ENCODE data around the gene CTNNA3.
"Not testable (repeated sequence)": the region's sequence is repeated elsewhere in the genome, so short reads cannot be mapped to it uniquely, and the experiment has no call there.

Gene CTNNA3

GRCh38 chr10:67705921-67706320 lies 9.9 kb upstream of the CTNNA3 start:
- no peak for TF ChIP-seq CTCF (IDR thresholded peaks at IDR 0.05; ENCODE audit: borderline replicate concordance, control extremely low read depth, extremely low read depth, insufficient read depth, missing control alignments)
- DNase-seq (ENCODE audit: low spot score), result no peak
- in situ Hi-C loops (cut with MboI; ENCODE audit: low sequenced_read_pairs, unreplicated experiment), result no loop called here

- in situ Hi-C loops (cut with MboI; ENCODE audit: low sequenced_read_pairs, unreplicated experiment), result loop anchor here (5.0 kb wide), 1 partner anchor 78 kb away; no protein-coding TSS in a partner anchor
- not testable (repeated sequence) for DNase-seq (ENCODE audit: low spot score)
These were observed 3.7 kb upstream of the CTNNA3 start for GRCh38 chr10:67699613-67700270.

GRCh38 chr10:67698164-67698563 lies 2.2 kb upstream of the CTNNA3 start:
- DNase-seq (ENCODE audit: low spot score), result no peak
- in situ Hi-C loops (cut with MboI; ENCODE audit: low sequenced_read_pairs, unreplicated experiment), result loop anchor here (5.0 kb wide), 1 partner anchor 79 kb away; no protein-coding TSS in a partner anchor
- no peak for TF ChIP-seq CTCF (IDR thresholded peaks at IDR 0.05; ENCODE audit: borderline replicate concordance, control extremely low read depth, extremely low read depth, insufficient read depth, missing control alignments)

GRCh38 chr10:67697724-67698131 lies 1.7 kb upstream of the CTNNA3 start:
- peak; percentile 62 for DNase-seq (ENCODE audit: low spot score)
- TF ChIP-seq CTCF (IDR thresholded peaks at IDR 0.05; ENCODE audit: borderline replicate concordance, control extremely low read depth, extremely low read depth, insufficient read depth, missing control alignments), result peak; percentile 50
- in situ Hi-C loops (cut with MboI; ENCODE audit: low sequenced_read_pairs, unreplicated experiment), result loop anchor here (5.0 kb wide), 1 partner anchor 80 kb away; no protein-coding TSS in a partner anchor

- in situ Hi-C loops (cut with MboI; ENCODE audit: low sequenced_read_pairs, unreplicated experiment), result loop anchor here (5.0 kb wide), 1 partner anchor 81 kb away; no protein-coding TSS in a partner anchor
- DNase-seq (ENCODE audit: low spot score), result no peak
- TF ChIP-seq CTCF (IDR thresholded peaks at IDR 0.05; ENCODE audit: borderline replicate concordance, control extremely low read depth, extremely low read depth, insufficient read depth, missing control alignments), result no peak
These were observed 684 bp upstream of the CTNNA3 start for GRCh38 chr10:67696679-67697078.

GRCh38 chr10:67695555-67695954 lies 440 bp downstream of the CTNNA3 start:
- TF ChIP-seq CTCF (IDR thresholded peaks at IDR 0.05; ENCODE audit: borderline replicate concordance, control extremely low read depth, extremely low read depth, insufficient read depth, missing control alignments), result no peak
- in situ Hi-C loops (cut with MboI; ENCODE audit: low sequenced_read_pairs, unreplicated experiment), result loop anchor here (5.0 kb wide), 1 partner anchor 82 kb away; no protein-coding TSS in a partner anchor
- DNase-seq (ENCODE audit: low spot score), result no peak

GRCh38 chr10:67691861-67692260 lies 4.1 kb downstream of the CTNNA3 start:
- DNase-seq (ENCODE audit: low spot score); in situ Hi-C loops (cut with MboI; ENCODE audit: low sequenced_read_pairs, unreplicated experiment): not testable (repeated sequence)

GRCh38 chr10:67690540-67690939 lies 5.5 kb downstream of the CTNNA3 start:
- DNase-seq (ENCODE audit: low spot score); in situ Hi-C loops (cut with MboI; ENCODE audit: low sequenced_read_pairs, unreplicated experiment): not testable (repeated sequence)

GRCh38 chr10:67684140-67684539 lies 11.9 kb downstream of the CTNNA3 start:
- in situ Hi-C loops (cut with MboI; ENCODE audit: low sequenced_read_pairs, unreplicated experiment); DNase-seq (ENCODE audit: low spot score): not testable (repeated sequence)

All from GM13976 (cell line).